MG63 (cell line): ENCODE measurements around the gene CABLES1. TPM values are rescaled to one million over a fixed set of nuclear protein-coding genes. Genes with fewer than 3 reads are reported as not detected.

ENCODE experiments used
- DNase-seq: peaks from one replicate; pipeline ENCODE4 v3.0.0-alpha.2; 2020
- H3K27me3 ChIP-seq: fragments of 250-450 bp; sonication (Bioruptor Pico); 2 replicates; pipeline ENCODE4 v1.5.1; 2020; ENCODE audit warnings: mild to moderate bottlenecking, moderate library complexity
- H3K36me3 ChIP-seq: fragments of 250-450 bp; sonication (Bioruptor Pico); 2 replicates; pipeline ENCODE4 v1.5.1; 2020; ENCODE audit warnings: mild to moderate bottlenecking, moderate library complexity
- H3K4me3 ChIP-seq: fragments of 250-450 bp; sonication (Bioruptor Pico); 2 replicates; pipeline ENCODE4 v1.5.1; 2020; ENCODE audit warnings: mild to moderate bottlenecking, moderate library complexity
- H3K9me3 ChIP-seq: fragments of 250-450 bp; sonication (Bioruptor Pico); 2 replicates; pipeline ENCODE4 v1.5.1; 2020; ENCODE audit warnings: mild to moderate bottlenecking, moderate library complexity
- total RNA-seq: library from RNA; depleted of rRNA; stranded (reverse); fragments of >200 nt; shearing (Covaris generic); gene quantifications from 2 replicates; pipeline ENCODE4 v1.2.3, GENCODE V29; 2014; ENCODE audit warnings: low replicate concordance

Gene CABLES1
- total RNA-seq, 1 experiment from 2014 or later = 1.3 TPM

GRCh38 chr18:23209796-23210195 is 74.5 kb downstream of the CABLES1 start:
- Histone ChIP-seq H3K27me3 (no peaks in the 10 kb centered on the region), H3K36me3 (no peaks in the 10 kb centered on the region; the same call in 1 of the 2 replicates), H3K9me3 (no peaks in the 10 kb centered on the region), H3K4me3 (no peak overlapping the region)
- no peak for DNase-seq

DNA sequence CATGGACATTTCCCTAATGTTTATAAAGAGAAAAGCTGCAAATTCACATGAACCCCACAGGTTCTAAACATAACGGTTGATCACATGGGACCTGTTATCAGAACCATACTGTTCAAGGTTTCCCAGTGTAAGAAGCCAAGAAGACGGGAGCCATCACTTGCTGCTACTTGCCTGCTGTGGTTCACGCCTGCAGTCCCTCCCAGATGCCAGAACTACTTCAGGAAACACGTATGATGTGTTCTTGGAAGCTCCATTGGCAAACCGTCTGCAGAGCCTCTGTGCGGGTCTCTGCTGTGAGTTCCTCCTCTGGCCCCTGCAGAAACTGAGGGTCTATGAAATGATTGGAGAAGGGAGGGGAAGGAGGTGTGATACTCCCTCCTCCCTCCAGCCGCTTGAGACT is 75.2 kb downstream of the CABLES1 start:
- Histone ChIP-seq H3K36me3 (no peaks in the 10 kb centered on the region; the same call in 1 of the 2 replicates), H3K4me3 (no peak overlapping the region), H3K9me3 (no peaks in the 10 kb centered on the region), H3K27me3 (no peaks in the 10 kb centered on the region)
- DNase-seq = no peak

GRCh38 chr18:23211146-23211545 is 75.9 kb downstream of the CABLES1 start:
- Histone ChIP-seq H3K4me3 (no peak overlapping the region), H3K9me3 (no peaks in the 10 kb centered on the region), H3K36me3 (no peaks in the 10 kb centered on the region; the same call in 1 of the 2 replicates), H3K27me3 (no peaks in the 10 kb centered on the region)
- no peak for DNase-seq

DNA sequence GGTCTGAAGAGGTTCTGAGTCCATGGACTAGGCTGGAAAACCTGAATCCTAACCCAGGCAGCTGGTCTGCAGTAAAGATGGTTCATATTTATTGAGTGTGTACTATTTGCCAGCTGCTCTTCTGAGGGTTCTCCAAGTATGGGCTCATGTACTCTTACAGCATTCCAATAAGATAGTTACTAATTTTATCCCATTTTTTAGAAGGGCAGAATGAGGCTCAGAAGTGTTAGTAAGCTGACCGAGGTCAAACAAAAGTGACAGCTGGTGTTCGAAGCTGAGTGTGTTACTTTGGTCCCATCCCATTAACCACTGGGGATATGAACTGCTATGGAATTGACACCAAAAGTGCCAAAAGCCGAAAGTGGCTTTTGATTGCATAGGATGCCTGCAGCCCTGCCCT is 76.9 kb downstream of the CABLES1 start:
- no peak for DNase-seq
- Histone ChIP-seq H3K4me3 (no peak overlapping the region), H3K9me3 (no peaks in the 10 kb centered on the region), H3K36me3 (no peaks in the 10 kb centered on the region; the same call in 1 of the 2 replicates), H3K27me3 (no peaks in the 10 kb centered on the region)

DNA sequence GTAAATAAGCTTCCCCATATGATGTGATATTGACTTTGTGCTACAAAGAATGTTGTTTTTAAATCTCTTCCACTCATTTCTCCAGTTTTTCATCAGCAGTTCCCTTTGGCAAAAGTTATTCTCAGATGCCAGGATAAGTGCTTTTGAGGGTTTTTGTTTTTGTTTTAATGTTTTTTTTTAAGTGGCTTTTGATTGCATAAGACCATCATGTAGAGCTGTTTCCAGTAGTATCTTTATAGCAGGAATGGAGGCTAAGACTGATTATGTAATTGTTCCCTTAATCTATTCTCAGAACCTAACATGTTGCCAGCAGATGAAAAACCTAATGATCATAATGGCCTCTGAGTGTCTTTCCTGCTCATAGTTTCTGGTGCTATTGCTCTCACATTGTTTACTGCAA is 77.9 kb downstream of the CABLES1 start:
- Histone ChIP-seq H3K27me3 (no peaks in the 10 kb centered on the region), H3K36me3 (no peaks in the 10 kb centered on the region; the same call in 1 of the 2 replicates), H3K9me3 (no peaks in the 10 kb centered on the region), H3K4me3 (no peak overlapping the region)
- no peak for DNase-seq

DNA sequence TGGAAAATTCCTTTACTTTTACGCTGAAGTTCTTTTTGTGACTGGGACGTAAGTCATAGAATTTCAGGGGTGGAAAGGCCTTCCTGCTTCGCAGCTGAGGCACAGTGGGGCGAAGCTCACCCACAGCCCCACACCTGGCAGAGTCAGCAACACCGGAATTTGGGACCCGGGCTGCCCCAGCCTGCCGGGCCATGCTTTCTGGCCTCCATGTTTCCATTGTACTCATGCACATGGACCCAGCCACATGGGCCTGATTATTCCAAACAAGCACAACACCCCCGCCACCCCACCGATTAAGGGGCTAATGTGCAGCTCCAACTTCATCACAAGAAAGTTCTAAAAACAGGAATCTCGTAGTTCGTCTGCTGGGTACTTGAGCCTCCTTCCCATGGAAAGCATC is 82.5 kb downstream of the CABLES1 start:
- Histone ChIP-seq H3K4me3 (no peak overlapping the region), H3K27me3 (no peaks in the 10 kb centered on the region), H3K36me3 (no peaks in the 10 kb centered on the region; the same call in 1 of the 2 replicates), H3K9me3 (no peaks in the 10 kb centered on the region)
- no peak for DNase-seq

DNA sequence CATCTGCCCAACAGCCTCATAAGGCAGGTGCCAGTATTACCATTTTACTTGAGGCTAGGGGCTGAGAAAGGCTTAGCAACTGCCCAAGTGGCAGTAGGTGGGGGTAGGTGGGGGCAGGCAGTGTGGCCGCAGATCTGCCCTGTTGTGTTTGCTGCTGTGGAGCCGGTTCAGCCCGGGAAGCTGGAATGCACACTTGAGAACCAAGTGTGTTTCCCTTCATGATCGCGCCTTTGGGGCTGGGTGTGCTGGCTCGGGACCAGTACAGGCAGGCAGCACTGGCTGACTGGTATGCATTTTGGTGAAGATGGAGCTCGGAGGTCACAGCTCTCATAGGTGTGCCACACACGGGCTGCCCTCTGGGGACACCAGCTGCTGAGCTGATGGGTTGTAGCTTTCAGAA is 85.1 kb downstream of the CABLES1 start:
- no peak overlapping the region for H3K4me3 ChIP-seq
- no peak for DNase-seq
- no peaks in the 10 kb centered on the region for H3K27me3 ChIP-seq
- no peaks in the 10 kb centered on the region for H3K36me3 ChIP-seq
- no peaks in the 10 kb centered on the region for H3K9me3 ChIP-seq

DNA sequence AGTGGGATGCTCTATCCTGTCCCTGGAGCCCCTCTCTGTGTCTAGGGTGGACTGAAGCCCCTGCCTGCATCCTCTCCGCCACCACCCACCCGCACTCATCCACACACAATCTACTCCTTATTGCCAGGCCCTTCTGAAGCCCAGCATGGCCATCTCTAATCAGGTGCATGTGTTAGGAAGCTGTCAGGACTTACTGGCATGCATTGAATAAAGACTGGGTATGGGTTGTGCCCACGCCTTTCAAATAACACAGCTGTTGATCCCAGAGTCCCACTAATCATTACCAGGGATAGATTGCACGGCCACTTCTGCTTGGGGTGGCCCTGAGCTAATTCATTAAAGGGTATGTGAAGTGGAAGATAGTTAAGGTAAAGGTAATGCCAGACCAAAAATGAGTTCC is 88.4 kb downstream of the CABLES1 start:
- Histone ChIP-seq H3K9me3 (no peaks in the 10 kb centered on the region), H3K27me3 (no peaks in the 10 kb centered on the region), H3K4me3 (no peak overlapping the region), H3K36me3 (no peaks in the 10 kb centered on the region)
- DNase-seq = no peak

DNA sequence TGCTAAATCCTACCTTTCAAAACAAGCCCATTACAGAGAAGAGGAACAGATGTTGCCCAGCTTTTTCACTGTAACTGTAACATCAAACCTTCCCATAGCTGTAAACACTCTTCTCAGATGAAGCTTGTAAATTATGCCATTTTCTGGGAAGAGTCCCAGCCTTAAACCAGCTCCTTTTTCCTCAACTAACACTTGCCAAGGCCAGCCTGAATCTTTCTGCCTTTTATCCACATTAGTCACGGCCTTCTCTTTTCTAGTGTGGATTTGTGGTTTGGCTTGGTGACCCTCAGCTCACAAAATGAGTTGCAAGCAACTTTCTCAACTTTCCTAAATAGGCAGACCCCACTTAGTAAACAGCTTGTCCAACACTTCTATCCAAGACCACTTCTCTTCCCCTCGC is 90.2 kb downstream of the CABLES1 start:
- H3K36me3 ChIP-seq = no peaks in the 10 kb centered on the region
- no peaks in the 10 kb centered on the region for H3K9me3 ChIP-seq
- DNase-seq = peak; percentile 79
- H3K4me3 ChIP-seq = no peak overlapping the region
- no peaks in the 10 kb centered on the region for H3K27me3 ChIP-seq

DNA sequence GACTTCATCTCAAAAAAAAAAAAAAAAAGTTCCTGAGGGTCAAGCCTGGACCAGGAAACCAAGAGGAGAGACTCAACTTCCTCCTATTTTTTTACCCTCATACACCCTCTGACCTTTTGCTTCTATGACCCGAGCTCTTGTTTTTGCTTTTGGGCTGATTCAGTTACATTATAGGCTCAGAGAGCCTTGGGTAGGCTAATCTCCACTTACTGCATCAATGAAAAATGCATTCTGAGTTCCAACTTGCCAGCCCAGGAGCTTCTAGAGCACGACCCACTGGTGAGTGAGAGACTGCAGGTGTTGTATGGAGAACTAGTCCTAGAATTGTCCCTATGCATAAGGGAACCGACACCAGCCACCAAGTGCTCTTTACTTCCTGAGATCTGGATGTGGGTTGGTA is 91.1 kb downstream of the CABLES1 start:
- Histone ChIP-seq H3K9me3 (no peaks in the 10 kb centered on the region), H3K4me3 (no peak overlapping the region), H3K27me3 (no peaks in the 10 kb centered on the region), H3K36me3 (no peaks in the 10 kb centered on the region)
- DNase-seq = peak; percentile 68

DNA sequence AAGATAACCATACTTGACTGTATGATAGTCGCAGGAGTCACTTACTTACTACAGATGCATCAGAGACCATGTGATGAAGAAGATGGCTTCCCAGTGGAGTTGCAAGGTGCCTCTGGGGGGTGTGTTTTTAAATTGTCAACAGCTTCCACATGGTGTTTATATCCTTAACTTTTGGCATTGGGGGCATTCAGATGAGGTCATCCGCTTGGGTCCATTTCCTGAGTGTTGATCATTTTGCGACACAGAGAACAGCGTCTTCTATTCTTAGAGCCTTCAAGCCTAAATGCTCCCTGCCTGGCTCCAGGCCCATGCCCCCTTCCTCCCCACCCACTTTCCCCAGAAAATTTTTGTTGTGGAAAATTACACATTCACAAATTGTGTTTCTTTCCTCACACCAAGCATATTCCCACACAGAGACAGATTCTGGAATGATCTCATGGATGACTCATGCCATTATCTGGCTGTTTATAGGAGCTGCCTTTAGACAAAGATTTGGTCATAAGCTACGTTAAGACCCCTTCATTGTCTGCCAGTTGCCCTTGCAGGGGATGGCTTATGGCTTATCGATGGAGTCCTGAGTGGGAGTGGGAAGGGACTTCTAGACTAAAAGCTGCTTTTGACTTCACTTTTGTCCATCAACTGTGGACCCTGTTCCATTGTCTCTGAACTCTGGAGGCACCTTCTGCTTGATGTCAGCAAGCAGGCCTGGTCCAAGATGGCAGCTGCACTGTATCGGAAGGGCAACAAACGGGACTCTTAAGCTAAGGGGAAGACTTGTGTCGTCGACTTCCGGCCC is 91.8 kb downstream of the CABLES1 start:
- no peaks in the 10 kb centered on the region for H3K9me3 ChIP-seq
- no peak overlapping the region for H3K4me3 ChIP-seq
- H3K36me3 ChIP-seq = no peaks in the 10 kb centered on the region
- DNase-seq = peak; percentile 71
- H3K27me3 ChIP-seq = no peaks in the 10 kb centered on the region

DNA sequence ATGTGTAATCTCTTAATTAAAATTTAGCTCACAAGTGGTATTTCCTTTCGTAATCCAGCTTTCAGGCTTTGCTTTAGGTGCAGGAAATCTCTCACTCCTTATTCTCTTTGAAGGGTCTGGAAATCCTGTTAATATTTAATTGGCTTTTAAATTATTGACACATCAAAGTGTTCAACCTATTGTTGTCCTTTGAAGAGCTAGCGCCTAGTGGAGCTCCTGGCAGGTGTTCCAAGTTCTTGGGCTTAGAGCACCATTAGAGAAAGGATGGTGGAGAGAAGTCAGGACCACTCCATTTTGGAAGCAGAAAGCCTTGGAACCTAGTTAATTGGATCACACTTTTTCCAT is 92.4 kb downstream of the CABLES1 start:
- Histone ChIP-seq H3K27me3 (no peaks in the 10 kb centered on the region), H3K36me3 (no peaks in the 10 kb centered on the region)

GRCh38 chr18:23228102-23229061 is 93.1 kb downstream of the CABLES1 start:
- Histone ChIP-seq H3K9me3 (no peaks in the 10 kb centered on the region), H3K4me3 (no peak overlapping the region), H3K36me3 (no peaks in the 10 kb centered on the region), H3K27me3 (no peaks in the 10 kb centered on the region)
- DNase-seq = peak; percentile 32

More for the DNA sequence above, 92.4 kb downstream of the CABLES1 start:
- Histone ChIP-seq H3K9me3 (no peaks in the 10 kb centered on the region), H3K4me3 (no peak overlapping the region)
- no peak for DNase-seq

DNA sequence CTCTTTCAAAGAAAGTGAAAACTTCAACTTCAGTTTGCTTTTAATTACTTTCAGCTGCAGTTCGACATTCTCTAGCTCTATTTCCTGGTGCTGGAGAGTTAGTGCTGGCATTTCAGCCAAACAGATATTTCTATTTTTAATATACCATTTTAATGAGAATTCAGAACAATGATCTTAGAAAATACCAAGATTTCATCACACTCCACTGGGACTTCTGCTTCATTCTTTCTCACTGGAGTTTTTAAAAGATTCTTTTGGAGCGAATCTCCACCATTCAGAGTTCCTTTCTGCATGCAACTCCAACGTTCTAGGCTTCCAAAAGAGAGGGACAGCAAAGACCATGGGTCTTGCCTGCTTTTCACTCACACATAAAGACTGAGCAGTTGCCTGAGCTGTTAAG is 94.2 kb downstream of the CABLES1 start:
- Histone ChIP-seq H3K36me3 (0 out of 2 replicates have a peak, but pooled peaks cover 3% of the 10 kb centered on the region), H3K9me3 (no peaks in the 10 kb centered on the region), H3K4me3 (no peak overlapping the region), H3K27me3 (no peaks in the 10 kb centered on the region)
- DNase-seq = no peak

- DNase-seq = no peak
These were observed 95.4 kb downstream of the CABLES1 start for GRCh38 chr18:23230686-23231085.

DNA sequence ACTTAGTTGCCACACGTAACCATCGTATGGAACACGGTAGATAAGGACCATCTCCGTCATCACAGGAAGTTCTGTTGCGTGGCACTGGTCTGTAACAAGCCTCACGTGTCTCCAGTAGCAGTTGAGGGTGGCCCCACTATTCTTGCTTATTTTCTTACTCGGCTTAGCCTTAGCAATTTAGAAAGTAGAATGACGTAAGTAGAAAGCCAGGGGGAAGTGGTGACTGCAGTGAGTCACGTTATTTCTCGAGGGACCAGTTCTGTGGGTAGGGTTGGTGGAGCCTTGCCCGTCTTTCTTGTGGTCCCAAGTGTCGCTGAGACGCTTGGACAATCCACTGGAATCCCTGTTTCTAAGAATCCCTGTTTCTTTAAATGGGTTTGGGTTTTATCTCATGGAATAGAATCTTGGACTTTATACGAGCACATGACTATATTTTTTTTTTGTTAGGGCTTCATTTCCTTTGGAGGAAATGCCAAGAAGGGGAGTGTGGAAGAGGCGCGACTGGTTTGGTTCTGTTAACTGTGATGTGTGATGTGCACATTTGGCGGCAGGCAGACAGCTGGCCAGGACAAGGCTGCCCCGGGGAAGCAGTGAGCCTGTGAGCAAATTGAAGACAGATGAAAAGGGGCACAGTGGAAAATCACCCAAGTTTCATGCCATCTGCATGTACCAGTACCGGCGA is 96.2 kb downstream of the CABLES1 start:
- DNase-seq = peak; percentile 73
- no peak overlapping the region for H3K4me3 ChIP-seq

More at GRCh38 chr18:23230686-23231085, 95.4 kb downstream of the CABLES1 start:
- Histone ChIP-seq H3K4me3 (no peak overlapping the region), H3K9me3 (no peaks in the 10 kb centered on the region), H3K27me3 (no peaks in the 10 kb centered on the region), H3K36me3 (0 out of 2 replicates have a peak, but pooled peaks cover 3% of the 10 kb centered on the region)

DNA sequence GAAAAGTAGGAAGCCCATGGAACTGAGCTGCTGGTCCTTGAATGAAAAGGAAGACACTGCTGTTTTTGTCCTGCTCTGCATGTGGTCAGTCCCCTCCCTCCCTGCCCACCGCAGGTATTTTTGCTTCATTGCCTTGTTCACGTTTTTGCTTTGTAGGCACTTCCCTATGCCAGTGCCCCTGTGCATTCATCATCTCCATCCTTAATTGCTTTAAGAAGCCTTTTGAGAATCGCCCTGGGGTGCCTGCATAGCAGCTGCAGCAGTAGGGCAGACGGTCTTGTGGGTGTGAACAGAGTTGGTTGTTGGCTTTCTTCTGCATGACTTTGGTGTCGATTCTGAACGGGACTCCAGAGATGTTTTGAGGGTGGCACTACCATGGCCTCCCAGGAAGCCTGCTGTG is 97.0 kb downstream of the CABLES1 start:
- Histone ChIP-seq H3K27me3 (no peaks in the 10 kb centered on the region), H3K36me3 (peaks cover 7% of the 10 kb centered on the region; the same call in 1 of the 2 replicates), H3K4me3 (no peak overlapping the region), H3K9me3 (no peaks in the 10 kb centered on the region)
- DNase-seq = no peak

More for the DNA sequence above, 96.2 kb downstream of the CABLES1 start:
- Histone ChIP-seq H3K36me3 (0 out of 2 replicates have a peak, but pooled peaks cover 3% of the 10 kb centered on the region), H3K9me3 (no peaks in the 10 kb centered on the region), H3K27me3 (no peaks in the 10 kb centered on the region)
